Progenitor cell of endocrine pancreas (in vitro differentiated cells): Measurements from ENCODE around the gene PAMR1. TPM values are rescaled to one million over a fixed set of nuclear protein-coding genes. Genes with fewer than 3 reads are reported as not detected.

Source experiments
- DNase-seq: peaks from one replicate; pipeline ENCODE4 v3.0.0; 2021; ENCODE audit warnings: low spot score; ENCODE audit not compliant: unreplicated experiment
- H3K27ac Mint-ChIP-seq: 2 replicates; pipeline ENCODE4 v1.8.0; 2021; ENCODE audit warnings: mild to moderate bottlenecking, moderate library complexity, mixed read lengths
- H3K27me3 Mint-ChIP-seq: 2 replicates; pipeline ENCODE4 v1.8.0; 2021; ENCODE audit warnings: mixed read lengths
- H3K36me3 Mint-ChIP-seq: 2 replicates; pipeline ENCODE4 v1.8.0; 2022; ENCODE audit warnings: mixed read lengths; ENCODE audit not compliant: insufficient read depth
- H3K4me1 Mint-ChIP-seq: 2 replicates; pipeline ENCODE4 v1.8.0; 2021; ENCODE audit warnings: low read depth, mixed read lengths
- H3K4me3 Mint-ChIP-seq: 2 replicates; pipeline ENCODE4 v1.8.0; 2021; ENCODE audit warnings: low read depth, mild to moderate bottlenecking, moderate library complexity, mixed read lengths
- H3K9me3 Mint-ChIP-seq: 2 replicates; pipeline ENCODE4 v1.8.0; 2021; ENCODE audit warnings: low read depth, mixed read lengths
- total RNA-seq: library from RNA; stranded (reverse); gene quantifications from 2 replicates; pipeline ENCODE4 v1.2.1, GENCODE V29; 2021
- TF ChIP-seq, protein P1 (sequence below): fragments of 200-600 bp; sonication (generic); IDR thresholded peaks from one replicate; pipeline ENCODE4 v1.5.0; 2021; ENCODE audit warnings: antibody characterized with exemption, mild to moderate bottlenecking; ENCODE audit not compliant: unreplicated experiment

Gene PAMR1
- total RNA-seq, 1 donor from 2014 or later, result 0.38 TPM

- Mint-ChIP-seq H3K27ac (no peak overlapping the region), H3K27me3 (peaks cover 3% of the 10 kb centered on the region), H3K36me3 (no peaks in the 10 kb centered on the region), H3K4me1 (peaks cover 9% of the 10 kb centered on the region), H3K4me3 (no peak overlapping the region), H3K9me3 (no peaks in the 10 kb centered on the region)
- DNase-seq, result no peak
- TF ChIP-seq, protein P1, sequence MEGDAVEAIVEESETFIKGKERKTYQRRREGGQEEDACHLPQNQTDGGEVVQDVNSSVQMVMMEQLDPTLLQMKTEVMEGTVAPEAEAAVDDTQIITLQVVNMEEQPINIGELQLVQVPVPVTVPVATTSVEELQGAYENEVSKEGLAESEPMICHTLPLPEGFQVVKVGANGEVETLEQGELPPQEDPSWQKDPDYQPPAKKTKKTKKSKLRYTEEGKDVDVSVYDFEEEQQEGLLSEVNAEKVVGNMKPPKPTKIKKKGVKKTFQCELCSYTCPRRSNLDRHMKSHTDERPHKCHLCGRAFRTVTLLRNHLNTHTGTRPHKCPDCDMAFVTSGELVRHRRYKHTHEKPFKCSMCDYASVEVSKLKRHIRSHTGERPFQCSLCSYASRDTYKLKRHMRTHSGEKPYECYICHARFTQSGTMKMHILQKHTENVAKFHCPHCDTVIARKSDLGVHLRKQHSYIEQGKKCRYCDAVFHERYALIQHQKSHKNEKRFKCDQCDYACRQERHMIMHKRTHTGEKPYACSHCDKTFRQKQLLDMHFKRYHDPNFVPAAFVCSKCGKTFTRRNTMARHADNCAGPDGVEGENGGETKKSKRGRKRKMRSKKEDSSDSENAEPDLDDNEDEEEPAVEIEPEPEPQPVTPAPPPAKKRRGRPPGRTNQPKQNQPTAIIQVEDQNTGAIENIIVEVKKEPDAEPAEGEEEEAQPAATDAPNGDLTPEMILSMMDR, result no peak
These were observed 11.1 kb upstream of the PAMR1 start for GRCh38 chr11:35536470-35536869.

DNA sequence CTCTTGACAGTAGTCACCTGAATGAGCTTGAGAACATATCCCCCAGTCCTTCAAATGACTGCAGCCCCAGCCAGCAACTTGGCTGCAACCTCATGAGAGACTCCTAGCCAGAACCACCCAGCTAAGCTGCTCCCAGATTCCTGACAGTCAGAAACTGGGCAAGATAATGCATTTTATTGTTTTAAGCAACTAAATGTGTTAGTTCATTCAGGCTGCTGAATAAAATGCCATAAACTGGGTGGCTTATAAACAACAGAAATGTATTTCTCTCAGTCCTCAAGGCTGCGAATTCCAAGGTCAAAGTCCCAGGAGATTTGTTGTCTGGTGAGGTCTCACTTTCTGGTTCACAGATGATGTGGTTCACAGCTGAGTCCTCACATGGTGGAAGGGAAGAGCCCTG lies 5.8 kb upstream of the PAMR1 start:
- Mint-ChIP-seq H3K9me3 (no peaks in the 10 kb centered on the region), H3K27ac (no peak overlapping the region), H3K27me3 (peaks cover 14% of the 10 kb centered on the region), H3K4me3 (no peak overlapping the region), H3K4me1 (peaks cover 7% of the 10 kb centered on the region), H3K36me3 (no peaks in the 10 kb centered on the region)
- TF ChIP-seq, protein P1, result no peak
- DNase-seq, result no peak

DNA sequence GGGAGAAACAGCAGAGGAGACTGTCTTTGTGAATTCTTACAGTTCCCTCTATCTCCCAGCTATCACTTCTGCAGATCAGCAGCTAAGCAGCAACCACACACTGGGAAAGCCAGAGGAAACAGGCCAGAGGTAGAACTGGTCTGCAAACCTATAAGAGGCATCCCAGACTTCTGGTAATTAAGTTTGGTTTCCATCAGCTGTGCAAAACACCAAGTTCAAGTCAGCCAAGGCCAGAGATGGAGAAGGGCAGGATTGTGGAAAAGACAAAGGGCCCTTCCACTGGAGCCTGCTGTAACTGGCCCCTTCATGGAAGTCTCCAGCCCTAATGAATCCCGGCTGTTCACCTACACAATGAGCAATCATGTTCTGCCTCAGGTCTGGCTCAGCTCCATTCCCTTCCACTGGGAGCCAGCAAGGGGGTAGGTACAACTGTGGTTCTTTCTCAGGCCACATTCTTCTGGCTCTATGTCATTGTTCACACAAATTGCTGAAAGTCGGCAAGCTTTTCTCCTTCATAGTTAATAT lies 4.6 kb upstream of the PAMR1 start:
- TF ChIP-seq, protein P1, result no peak
- no peak for DNase-seq
- peaks cover 6% of the 10 kb centered on the region for H3K4me1 Mint-ChIP-seq
- H3K9me3 Mint-ChIP-seq, result no peaks in the 10 kb centered on the region
- H3K27me3 Mint-ChIP-seq, result peaks cover 22% of the 10 kb centered on the region
- H3K4me3 Mint-ChIP-seq, result no peak overlapping the region
- no peaks in the 10 kb centered on the region for H3K36me3 Mint-ChIP-seq
- no peak overlapping the region for H3K27ac Mint-ChIP-seq

- peaks cover 48% of the 10 kb centered on the region for H3K27me3 Mint-ChIP-seq
- peaks cover 6% of the 10 kb centered on the region for H3K4me1 Mint-ChIP-seq
- H3K4me3 Mint-ChIP-seq, result peak overlapping the region; percentile 50
- DNase-seq, result no peak
- no peak overlapping the region for H3K27ac Mint-ChIP-seq
- no peaks in the 10 kb centered on the region for H3K9me3 Mint-ChIP-seq
- TF ChIP-seq, protein P1, result no peak
- H3K36me3 Mint-ChIP-seq, result no peaks in the 10 kb centered on the region
These were observed 965 bp upstream of the PAMR1 start for GRCh38 chr11:35526370-35526792.

DNA sequence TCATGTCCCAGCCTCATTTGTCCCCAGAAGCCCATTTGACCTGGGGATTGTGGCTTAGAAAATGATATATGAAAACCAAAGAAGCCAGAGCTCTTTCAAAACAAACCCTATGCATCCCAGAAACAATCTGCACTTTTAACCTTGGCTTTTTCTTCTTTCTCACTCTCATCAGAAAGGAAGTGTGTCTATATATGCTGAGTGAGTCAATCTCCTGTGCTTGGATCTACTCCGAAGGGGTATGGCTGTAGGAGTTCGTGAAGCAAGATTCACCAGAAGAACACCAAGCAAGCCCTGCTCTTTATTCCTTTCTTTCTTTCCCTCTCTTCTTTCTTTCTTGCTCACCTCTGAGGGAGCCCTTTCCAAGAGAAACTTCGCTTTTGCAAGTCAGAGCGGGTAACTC lies 636 bp downstream of the PAMR1 start:
- H3K36me3 Mint-ChIP-seq, result no peaks in the 10 kb centered on the region
- H3K27me3 Mint-ChIP-seq, result peaks cover 45% of the 10 kb centered on the region
- TF ChIP-seq, protein P1, result no peak
- H3K9me3 Mint-ChIP-seq, result no peaks in the 10 kb centered on the region
- peaks cover 6% of the 10 kb centered on the region for H3K4me1 Mint-ChIP-seq
- H3K4me3 Mint-ChIP-seq, result peak overlapping the region; percentile 46
- DNase-seq, result no peak
- no peak overlapping the region for H3K27ac Mint-ChIP-seq
